Astrocyte (in vitro differentiated cells and primary cell): ENCODE measurements around the gene ITPK1. TPM values are rescaled to one million over a fixed set of nuclear protein-coding genes. Genes with fewer than 3 reads are reported as not detected.

Experiments
- DNase-seq: peaks from one replicate; pipeline ENCODE4 v3.0.0-alpha.2; 2010; ENCODE audit warnings: low read depth
- FAIRE-seq: peaks from 2 replicates; lab custom pipeline; 2011; peaks lifted over from hg19 to GRCh38; lab: Jason Lieb, UNC
- H2AFZ ChIP-seq: 2 replicates; pipeline ENCODE4 v1.6.0; 2012; ENCODE audit warnings: low read depth, low read length, inconsistent platforms
- H3K27ac ChIP-seq: 2 replicates; pipeline ENCODE4 v1.5.1; 2011; ENCODE audit warnings: low read depth, low read length, inconsistent platforms
- H3K27me3 ChIP-seq: 2 replicates; pipeline ENCODE4 v1.6.0; 2011; ENCODE audit warnings: low read length, inconsistent platforms; ENCODE audit not compliant: insufficient read depth
- H3K36me3 ChIP-seq: 2 replicates; pipeline ENCODE4 v1.5.1; 2011; ENCODE audit warnings: low read length, inconsistent platforms; ENCODE audit not compliant: insufficient read depth
- H3K4me1 ChIP-seq: 2 replicates; pipeline ENCODE4 v1.5.1; 2011; ENCODE audit warnings: low read length, inconsistent platforms; ENCODE audit not compliant: insufficient read depth
- H3K4me2 ChIP-seq: 2 replicates; pipeline ENCODE4 v1.6.0; 2012; ENCODE audit warnings: low read length, inconsistent platforms
- H3K4me3 ChIP-seq: 2 replicates; pipeline ENCODE4 v1.5.1; 2011; ENCODE audit warnings: low read depth, mild to moderate bottlenecking, low read length, inconsistent platforms; ENCODE audit not compliant: insufficient read depth
- H3K79me2 ChIP-seq: 2 replicates; pipeline ENCODE4 v1.6.0; 2012; ENCODE audit warnings: mild to moderate bottlenecking, low read length, inconsistent platforms; ENCODE audit not compliant: insufficient read depth
- H3K9ac ChIP-seq: 2 replicates; pipeline ENCODE4 v1.6.0; 2012; ENCODE audit warnings: mild to moderate bottlenecking, low read length, inconsistent platforms
- H3K9me3 ChIP-seq: 2 replicates; pipeline ENCODE4 v1.5.1; 2012; ENCODE audit warnings: low read depth, mild to moderate bottlenecking, low read length, inconsistent platforms; ENCODE audit not compliant: insufficient read depth
- H4K20me1 ChIP-seq: 2 replicates; pipeline ENCODE4 v1.6.0; 2012; ENCODE audit warnings: low read length, inconsistent platforms; ENCODE audit not compliant: insufficient read depth
- H3K27ac Mint-ChIP-seq: one replicate; pipeline ENCODE4 v1.8.0; 2021; ENCODE audit warnings: mild to moderate bottlenecking, mixed read lengths; ENCODE audit not compliant: unreplicated experiment
- H3K27me3 Mint-ChIP-seq: one replicate; pipeline ENCODE4 v1.8.0; 2021; ENCODE audit warnings: low read depth, mixed read lengths; ENCODE audit not compliant: unreplicated experiment
- H3K36me3 Mint-ChIP-seq: one replicate; pipeline ENCODE4 v1.8.0; 2021; ENCODE audit warnings: low read depth, mixed read lengths; ENCODE audit not compliant: unreplicated experiment
- H3K4me1 Mint-ChIP-seq: one replicate; pipeline ENCODE4 v1.8.0; 2021; ENCODE audit warnings: low read depth, mixed read lengths; ENCODE audit not compliant: unreplicated experiment
- H3K4me3 Mint-ChIP-seq: one replicate; pipeline ENCODE4 v1.8.0; 2021; ENCODE audit warnings: mild to moderate bottlenecking, moderate library complexity, mixed read lengths; ENCODE audit not compliant: unreplicated experiment
- H3K9me3 Mint-ChIP-seq: one replicate; pipeline ENCODE4 v1.8.0; 2021; ENCODE audit warnings: mild to moderate bottlenecking, mixed read lengths; ENCODE audit not compliant: unreplicated experiment
- CTCF ChIP-seq: IDR thresholded peaks from 2 replicates; pipeline ENCODE4 v1.5.1; 2011; ENCODE audit warnings: low read depth, mild to moderate bottlenecking, inconsistent platforms, low read length, moderate library complexity; ENCODE audit not compliant: insufficient read depth
- EZH2 ChIP-seq: IDR thresholded peaks from 2 replicates; pipeline ENCODE4 v1.6.1; 2012; ENCODE audit warnings: mild to moderate bottlenecking, low read length, inconsistent platforms; ENCODE audit not compliant: insufficient read depth
- total RNA-seq: library from RNA; stranded (reverse); gene quantifications from 2 replicates; pipeline ENCODE4 v1.2.1, GENCODE V29; 2021

The ITPK1 gene
- total RNA-seq, 1 donor from 2014 or later, result 13.0 TPM

- Mint-ChIP-seq H3K27ac (no peak overlapping the region), H3K9me3 (peaks cover 4% of the 10 kb centered on the region), H3K27me3 (peaks cover 76% of the 10 kb centered on the region), H3K36me3 (no peaks in the 10 kb centered on the region), H3K4me3 (no peak overlapping the region), H3K4me1 (no peaks in the 10 kb centered on the region)
- H2AFZ ChIP-seq, result no peak overlapping the region
- DNase-seq, result no peak
- no peak for TF ChIP-seq CTCF
- no peak for TF ChIP-seq EZH2
- peaks cover 37% of the 10 kb centered on the region for H3K27me3 ChIP-seq
- no peak overlapping the region for H3K9ac ChIP-seq
- H3K4me3 ChIP-seq, result no peak overlapping the region
- no peak for FAIRE-seq
- no peaks in the 10 kb centered on the region for H3K79me2 ChIP-seq
- H3K4me2 ChIP-seq, result no peak overlapping the region
- no peaks in the 10 kb centered on the region for H4K20me1 ChIP-seq
- H3K36me3 ChIP-seq, result no peaks in the 10 kb centered on the region
- no peaks in the 10 kb centered on the region for H3K9me3 ChIP-seq
- H3K27ac ChIP-seq, result no peak overlapping the region
- H3K4me1 ChIP-seq, result no peaks in the 10 kb centered on the region
Measured at GRCh38 chr14:92923744-92924103, 192.0 kb downstream of the ITPK1 start.

GRCh38 chr14:92922883-92923743, 192.6 kb downstream of the ITPK1 start, which contains the start of gene CHGA:
CHGA (plus strand) TSS chr14:92923150; CDS start chr14:92923360, 210 bp downstream.
- H3K4me2 ChIP-seq, result peak within 1 kb of the TSS; percentile 55
- TF ChIP-seq EZH2, result no peak
- no peak for TF ChIP-seq CTCF
- H3K9ac ChIP-seq, result no peak within 1 kb of the TSS
- FAIRE-seq, result no peak
- no peaks in the 10 kb centered on the region for H3K4me1 Mint-ChIP-seq
- peaks cover 38% of the 10 kb centered on the region for H3K27me3 ChIP-seq
- H3K9me3 ChIP-seq, result no peaks in the 10 kb centered on the region
- DNase-seq, result peak; percentile 8
- H3K9me3 Mint-ChIP-seq, result peaks cover 4% of the 10 kb centered on the region
- peak within 1 kb of the TSS; percentile 68 for H3K4me3 Mint-ChIP-seq
- H3K27ac ChIP-seq, result no peak within 1 kb of the TSS
- no peaks in the 10 kb centered on the region for H3K4me1 ChIP-seq
- H3K4me3 ChIP-seq, result no peak within 1 kb of the TSS
- H3K27me3 Mint-ChIP-seq, result peaks cover 81% of the 10 kb centered on the region
- no peaks in the 10 kb centered on the region for H4K20me1 ChIP-seq
- no peak within 1 kb of the TSS for H3K27ac Mint-ChIP-seq
- H3K36me3 Mint-ChIP-seq, result no peaks in the 10 kb centered on the region
- no peaks in the 10 kb centered on the region for H3K79me2 ChIP-seq
- no peaks in the 10 kb centered on the region for H3K36me3 ChIP-seq
- H2AFZ ChIP-seq, result no peak within 1 kb of the TSS
